Kasumi-1 (cell line): ENCODE measurements around the gene FBXO42.
A peak's percentile ranks its signal among the peaks of the same experiment; 100 is the strongest.

ENCODE experiments used
- DNase-seq, 2 experiments: peaks; one replicate each; lab custom pipeline; 2025; lab: John Stamatoyannopoulos, UW

The FBXO42 gene

GRCh38 chr1:16204634-16205333, 147.5 kb downstream of the FBXO42 start:
- DNase-seq, result peak; percentile 21 to 22

- no peak for DNase-seq
Measured at GRCh38 chr1:16204216-16204615, 148.1 kb downstream of the FBXO42 start.

GRCh38 chr1:16203550-16203949, 148.7 kb downstream of the FBXO42 start:
- no peak for DNase-seq

- DNase-seq, result no peak
Measured at GRCh38 chr1:16202281-16203210, 149.7 kb downstream of the FBXO42 start.

GRCh38 chr1:16199700-16200099, 152.6 kb downstream of the FBXO42 start:
- no peak for DNase-seq

GRCh38 chr1:16199157-16199501, 153.2 kb downstream of the FBXO42 start:
- DNase-seq, result no peak

- no peak for DNase-seq
Measured at GRCh38 chr1:16198444-16199156, 153.7 kb downstream of the FBXO42 start.

GRCh38 chr1:16196874-16197273, 155.4 kb downstream of the FBXO42 start:
- DNase-seq, result no peak
